ENCODE data around the gene PLCD3. TPM values are rescaled to one million over a fixed set of nuclear protein-coding genes. Genes with fewer than 3 reads are reported as not detected.

Gene PLCD3
- total and polyA plus RNA-seq, 2 of the 13 experiments (the other 11 are each of a cell fraction or from before 2014, with no cell fraction given) = 11.3 to 39.1 TPM

GRCh38 chr17:45135978-45136791 lies 3.9 kb upstream of the PLCD3 start (continued):
- TF ChIP-seq ZBTB44 (CRISPR knock-in tag; IDR thresholded peaks at IDR 0.05) (no peak), ZNF710 (CRISPR knock-in tag; IDR thresholded peaks at IDR 0.05; ENCODE audit: borderline replicate concordance) (no peak), HNF4A (CRISPR knock-in tag; IDR thresholded peaks at IDR 0.05) (no peak), HMGA1 (CRISPR knock-in tag; conservative IDR thresholded peaks at IDR 0.05) (no peak), ZNF33B (CRISPR knock-in tag; IDR thresholded peaks at IDR 0.05) (no peak), PRDM4 (CRISPR knock-in tag; IDR thresholded peaks at IDR 0.05; ENCODE audit: borderline replicate concordance) (no peak), FOSL1 (CRISPR knock-in tag; IDR thresholded peaks at IDR 0.05; ENCODE audit: borderline replicate concordance) (no peak), SP4 (CRISPR knock-in tag; IDR thresholded peaks at IDR 0.05) (no peak), SAFB2 (CRISPR knock-in tag; IDR thresholded peaks at IDR 0.05; ENCODE audit: borderline replicate concordance, low read depth) (0 out of 2 replicates have a peak, but pooled peaks have one; percentile 9), ZFP36L2 (CRISPR knock-in tag; IDR thresholded peaks at IDR 0.05) (no peak), SRSF9 (IDR thresholded peaks at IDR 0.05; ENCODE audit: borderline replicate concordance, insufficient read depth, low read depth, low read length, poor library complexity, severe bottlenecking) (no peak), KIAA2018 (CRISPR knock-in tag; IDR thresholded peaks at IDR 0.05; ENCODE audit: borderline replicate concordance) (no peak)
